Brain pericyte (primary cell): ENCODE results near the gene ATXN7L1.
"Not testable (repeated sequence)": the region's sequence is repeated elsewhere in the genome, so short reads cannot be mapped to it uniquely, and the experiment has no call there.

Experiments
- DNase-seq: peaks from one replicate; pipeline ENCODE4 v3.0.0-alpha.2; 2012; ENCODE audit warnings: low read depth, low spot score

Gene ATXN7L1

DNA sequence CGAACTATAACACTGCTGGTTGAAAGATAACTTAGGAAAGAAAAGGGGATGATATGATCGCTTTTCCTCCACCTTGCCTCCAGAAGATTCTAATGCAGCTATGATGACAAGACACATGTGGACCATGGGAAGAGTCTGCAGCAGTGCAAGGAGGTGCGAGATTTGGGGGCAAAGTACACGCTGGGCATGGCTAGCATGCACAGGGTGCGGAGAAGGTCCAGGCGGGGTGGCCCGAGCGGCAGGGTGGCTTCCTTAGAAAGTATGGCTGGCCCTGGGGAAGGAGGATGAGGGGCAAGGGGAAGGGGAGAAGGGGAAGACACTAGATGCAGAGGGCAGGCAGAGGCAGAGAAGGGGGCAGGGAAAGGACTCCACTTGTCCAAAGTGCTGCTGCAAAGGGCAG, 15.6 kb downstream of the ATXN7L1 start:
- DNase-seq = no peak

DNA sequence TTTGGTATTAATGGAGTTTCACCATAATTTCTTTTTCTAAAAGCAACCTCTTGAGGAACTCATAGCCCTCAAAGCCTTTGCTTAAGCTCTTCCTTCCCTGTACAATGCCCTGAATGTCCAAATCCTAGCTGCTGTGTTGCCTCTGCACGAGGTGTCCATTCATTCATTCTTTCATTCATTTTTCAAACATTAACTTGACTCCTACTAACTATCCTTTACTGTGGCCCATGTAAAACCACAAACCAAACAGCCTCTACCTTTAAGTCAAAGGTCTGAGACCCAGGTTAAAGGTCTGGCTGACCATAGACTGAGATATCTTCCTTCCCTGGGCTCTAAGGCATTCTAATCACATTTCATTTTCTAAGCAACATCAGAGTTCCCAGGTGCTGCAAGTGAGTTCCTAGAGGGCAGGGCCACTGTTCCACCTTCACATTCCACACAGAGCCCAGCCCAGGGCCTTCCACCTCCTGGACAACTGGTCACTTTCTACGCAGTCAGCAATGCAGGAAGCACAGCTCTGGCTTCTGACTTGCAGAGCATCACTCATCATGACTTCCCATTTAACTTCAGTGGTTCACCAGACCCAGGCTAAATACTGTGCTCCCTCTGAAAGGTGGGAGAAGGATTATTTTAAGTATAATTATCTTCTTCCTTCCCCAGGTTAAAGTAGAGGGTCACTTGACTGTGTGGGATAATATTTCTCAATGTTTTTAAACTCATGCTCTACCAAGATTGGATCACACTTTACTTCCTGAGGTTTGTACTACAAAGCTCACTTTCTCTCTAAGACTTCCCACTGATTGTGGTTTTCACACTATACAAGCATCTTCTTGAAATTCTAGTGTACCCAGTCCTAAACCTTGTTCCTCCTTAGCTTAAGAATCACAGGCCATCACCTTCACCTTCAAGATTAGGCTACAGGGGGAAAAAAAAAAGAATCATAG, 19.1 kb downstream of the ATXN7L1 start:
- no peak for DNase-seq

DNA sequence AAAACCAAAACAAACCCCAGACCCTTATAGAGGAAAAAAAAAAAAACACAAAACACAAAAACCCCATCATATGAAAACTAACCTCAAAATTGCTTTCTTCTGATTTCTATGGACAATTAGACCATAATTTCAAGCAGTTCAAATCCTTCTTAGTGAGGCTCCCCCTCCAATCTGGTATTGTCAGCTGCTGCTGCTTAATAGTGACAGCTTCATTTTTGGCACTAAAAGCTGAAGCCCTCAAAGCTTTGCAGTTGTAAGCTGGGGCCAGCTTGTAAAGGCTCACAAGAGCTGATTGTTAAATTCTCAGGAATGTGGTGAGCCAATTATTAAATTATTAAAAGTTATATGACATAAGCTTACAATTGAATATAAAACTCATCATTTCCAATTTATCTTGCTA, 21.9 kb downstream of the ATXN7L1 start:
- DNase-seq = no peak

DNA sequence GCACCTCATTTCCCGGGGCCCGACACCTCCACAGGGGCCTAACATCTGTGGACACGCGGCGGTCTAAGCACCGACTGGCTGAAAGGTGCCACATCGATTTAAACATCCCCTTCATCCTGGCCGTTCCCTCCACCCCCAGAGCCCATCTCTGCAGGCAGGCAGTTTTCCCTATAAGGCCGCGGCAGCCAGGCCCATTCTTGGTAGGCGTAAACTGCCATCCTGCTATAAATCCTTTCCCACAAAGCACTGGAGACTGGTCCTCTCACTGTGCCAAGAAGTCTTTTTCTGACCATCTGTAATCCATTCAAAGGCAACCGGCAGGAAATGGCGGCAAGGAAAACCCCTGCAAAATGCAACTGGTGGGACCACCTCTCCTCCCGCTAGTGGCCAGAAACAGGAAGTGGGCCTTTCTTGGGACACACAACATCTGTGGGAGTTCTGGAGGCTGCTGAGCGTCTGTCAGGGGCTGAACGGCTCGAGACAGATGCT, 22.4 kb downstream of the ATXN7L1 start:
- no peak for DNase-seq

DNA sequence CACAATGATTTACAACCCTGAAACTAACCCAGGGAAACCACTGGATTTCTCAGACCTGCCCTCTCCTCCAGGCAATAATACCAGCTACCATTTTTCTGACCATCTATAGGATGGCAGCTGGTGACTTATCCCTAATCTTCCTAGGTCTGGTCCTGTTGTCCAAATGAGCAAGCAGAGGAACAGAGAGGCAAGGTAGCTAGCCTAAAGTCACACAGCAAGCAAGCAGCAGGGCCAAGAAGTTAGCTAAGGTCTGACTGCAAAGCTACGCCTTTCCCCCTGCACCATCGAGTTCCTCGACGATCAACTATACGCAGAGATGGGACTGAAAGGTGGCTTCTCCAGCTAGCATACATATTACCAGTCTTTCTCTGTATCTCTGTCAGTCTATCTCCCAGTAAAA, 25.3 kb downstream of the ATXN7L1 start:
- no peak for DNase-seq

DNA sequence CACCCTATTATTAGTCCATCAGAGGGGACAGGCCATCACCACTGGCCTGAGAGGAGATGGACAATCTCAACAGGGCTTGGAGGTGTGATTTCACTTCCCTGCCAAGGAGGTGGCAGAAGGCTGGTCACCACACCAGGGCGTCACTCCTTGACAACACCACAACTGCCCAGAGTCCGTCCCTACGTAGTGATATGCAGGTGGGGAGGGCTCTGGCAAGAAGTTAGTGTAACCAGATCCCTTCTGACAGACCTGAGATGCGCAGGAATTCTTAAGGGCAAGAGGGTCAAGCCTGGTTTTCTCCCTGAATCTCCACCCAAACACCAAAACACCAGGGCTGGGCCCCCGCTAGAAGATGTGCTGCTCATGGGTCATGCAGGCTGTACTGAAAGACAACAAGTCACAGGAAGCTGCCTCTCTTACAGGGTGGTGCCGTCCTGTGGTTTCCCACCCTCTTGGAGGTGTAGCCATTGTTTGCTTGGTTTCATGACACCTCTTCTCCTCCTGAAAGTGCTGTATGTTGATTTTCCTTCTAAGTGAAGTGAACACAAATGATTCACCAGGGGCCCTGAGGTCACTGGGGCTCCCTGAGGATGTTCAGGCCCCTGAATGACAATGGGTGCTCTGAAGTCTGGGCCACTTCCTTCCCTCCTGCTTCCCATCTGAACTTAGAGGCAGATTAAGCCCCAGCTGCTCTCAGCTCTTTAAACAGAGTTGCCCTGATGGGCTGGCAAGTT, 27.1 kb downstream of the ATXN7L1 start:
- no peak for DNase-seq

DNA sequence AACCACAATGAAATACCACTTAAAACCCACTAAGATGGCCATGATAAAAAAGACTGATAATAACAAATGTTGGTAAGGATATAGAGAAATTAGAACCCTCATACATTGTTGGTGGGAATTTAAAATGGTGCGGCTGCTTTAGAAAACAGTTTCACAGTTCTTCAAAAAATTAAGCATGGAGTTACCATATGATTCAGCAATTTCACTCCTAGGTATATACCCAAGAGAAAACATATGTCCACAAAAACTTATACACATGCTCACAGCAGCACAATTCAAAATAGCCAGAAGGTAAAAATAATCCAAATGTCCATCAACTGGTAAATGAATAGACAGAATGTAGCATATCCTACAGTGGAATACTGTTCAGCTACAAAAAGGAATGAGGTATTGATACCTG, 30.0 kb downstream of the ATXN7L1 start:
- no peak for DNase-seq

DNA sequence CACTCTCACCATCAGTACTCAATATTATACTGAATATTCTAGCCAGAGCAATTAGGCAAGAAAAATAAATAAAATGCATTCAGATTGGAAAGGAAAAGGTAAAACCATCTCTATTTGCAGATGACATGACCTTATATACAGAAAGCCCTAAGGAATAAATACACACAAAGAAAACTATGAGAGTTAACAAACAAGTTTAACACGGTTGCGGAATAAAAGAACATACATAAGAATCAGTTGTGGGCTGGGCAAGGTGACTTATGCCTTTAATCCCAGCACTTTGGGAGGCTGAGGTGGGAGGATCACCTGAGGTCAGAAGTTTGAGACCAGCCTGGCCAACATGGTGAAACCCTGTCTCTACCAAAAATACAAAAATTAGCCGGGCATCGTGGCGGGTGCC, 31.7 kb downstream of the ATXN7L1 start:
- DNase-seq = not testable (repeated sequence)

DNA sequence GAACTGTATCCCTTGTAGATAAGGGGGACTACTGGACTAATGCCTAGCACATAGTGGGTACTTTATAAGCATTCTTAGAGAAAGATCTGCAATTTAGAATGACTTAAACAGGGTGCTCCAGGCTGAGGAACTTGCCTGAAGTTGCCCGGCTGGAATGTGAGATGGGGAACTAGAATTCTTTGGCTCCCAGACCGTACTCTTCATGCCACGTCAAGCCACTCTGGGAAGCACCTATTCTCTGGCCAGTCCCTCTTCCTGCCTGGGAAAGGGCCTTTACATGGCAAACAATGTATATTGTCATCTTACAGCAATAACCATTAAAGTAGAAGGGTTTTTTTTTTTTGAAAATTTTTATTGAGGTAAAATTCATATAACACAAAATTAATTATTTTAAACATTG, 34.5 kb downstream of the ATXN7L1 start:
- DNase-seq = no peak

DNA sequence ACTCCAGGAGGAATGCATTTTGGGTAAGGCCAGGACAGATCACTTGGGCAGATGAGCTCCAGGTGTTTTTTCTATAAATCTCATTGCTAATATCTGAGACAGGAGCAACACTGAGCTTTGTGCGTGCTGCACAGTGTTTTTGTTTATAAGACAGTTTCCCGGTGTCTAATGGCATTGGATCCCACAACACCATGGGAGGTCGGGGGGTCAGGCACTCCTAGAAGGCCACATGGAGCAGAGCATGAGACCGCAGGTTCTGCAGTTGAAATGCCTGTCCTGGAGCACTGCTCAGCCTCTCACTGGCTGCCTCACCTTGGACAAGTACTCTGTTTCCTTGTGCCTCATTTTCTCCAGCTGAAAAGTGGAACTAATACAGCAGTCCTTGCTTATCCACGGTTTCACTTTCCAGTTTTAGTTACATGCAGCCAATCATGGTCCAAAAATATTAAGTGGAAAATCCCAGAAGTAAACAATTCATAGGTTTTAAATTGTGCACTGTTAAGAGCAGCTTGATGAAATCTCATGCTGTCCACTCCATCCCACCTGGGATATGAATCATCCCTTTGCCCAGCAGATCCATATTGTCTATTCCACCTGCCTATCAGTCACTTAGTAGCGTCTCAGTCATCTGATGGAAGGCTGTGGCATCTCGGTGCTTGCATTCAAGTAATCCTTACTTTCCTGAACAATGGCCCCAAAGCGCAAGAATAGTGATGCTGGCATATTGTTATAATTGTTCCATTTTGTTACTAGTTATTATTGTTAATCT, 35.2 kb downstream of the ATXN7L1 start:
- no peak for DNase-seq

DNA sequence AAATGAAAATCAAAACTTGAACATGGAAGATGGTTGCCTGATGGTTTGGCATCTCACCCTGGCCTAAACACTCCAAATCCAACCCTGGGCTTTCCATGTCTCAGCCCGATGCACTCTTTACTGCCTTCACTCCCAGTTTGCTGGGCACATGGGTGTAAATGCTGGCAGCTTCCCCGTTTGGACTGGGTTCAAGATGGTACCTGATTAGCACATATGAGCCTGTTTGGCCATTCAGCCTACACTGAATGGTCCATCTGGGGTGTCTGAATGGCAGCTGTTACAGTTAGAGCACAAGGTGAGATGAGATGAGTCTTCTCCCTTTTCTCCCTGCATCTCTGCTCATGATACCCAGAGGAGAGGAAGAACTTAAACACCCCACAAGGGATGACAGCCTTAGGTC, 37.1 kb downstream of the ATXN7L1 start:
- no peak for DNase-seq

DNA sequence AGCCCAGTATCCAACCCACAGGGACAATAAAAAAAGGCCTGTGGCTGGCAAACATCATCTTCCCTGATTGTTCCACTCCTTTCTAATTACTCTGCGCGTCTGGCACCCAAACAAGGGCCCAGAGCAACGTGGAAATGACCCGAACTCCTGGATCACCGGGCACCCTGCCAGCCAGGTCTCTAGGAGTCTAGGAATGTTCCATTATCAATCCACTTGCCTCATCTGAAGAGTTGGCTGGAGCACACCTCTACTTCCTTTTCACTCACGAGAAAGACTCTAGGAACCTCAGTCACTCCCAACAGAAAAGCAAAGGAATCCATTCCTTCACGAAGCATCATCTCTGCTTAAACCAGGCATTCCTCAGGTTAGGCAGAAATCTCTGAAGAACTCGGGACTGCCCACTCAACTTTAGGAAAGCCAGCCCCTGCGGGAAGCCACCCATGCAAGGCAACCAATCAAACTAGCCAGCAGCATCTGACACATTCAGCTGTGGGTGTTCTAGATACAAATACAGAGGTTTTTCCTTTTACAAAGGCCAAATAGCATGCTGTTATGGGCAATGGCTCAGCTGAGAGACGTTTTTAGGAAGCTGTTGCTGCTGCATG, 37.7 kb downstream of the ATXN7L1 start:
- no peak for DNase-seq

DNA sequence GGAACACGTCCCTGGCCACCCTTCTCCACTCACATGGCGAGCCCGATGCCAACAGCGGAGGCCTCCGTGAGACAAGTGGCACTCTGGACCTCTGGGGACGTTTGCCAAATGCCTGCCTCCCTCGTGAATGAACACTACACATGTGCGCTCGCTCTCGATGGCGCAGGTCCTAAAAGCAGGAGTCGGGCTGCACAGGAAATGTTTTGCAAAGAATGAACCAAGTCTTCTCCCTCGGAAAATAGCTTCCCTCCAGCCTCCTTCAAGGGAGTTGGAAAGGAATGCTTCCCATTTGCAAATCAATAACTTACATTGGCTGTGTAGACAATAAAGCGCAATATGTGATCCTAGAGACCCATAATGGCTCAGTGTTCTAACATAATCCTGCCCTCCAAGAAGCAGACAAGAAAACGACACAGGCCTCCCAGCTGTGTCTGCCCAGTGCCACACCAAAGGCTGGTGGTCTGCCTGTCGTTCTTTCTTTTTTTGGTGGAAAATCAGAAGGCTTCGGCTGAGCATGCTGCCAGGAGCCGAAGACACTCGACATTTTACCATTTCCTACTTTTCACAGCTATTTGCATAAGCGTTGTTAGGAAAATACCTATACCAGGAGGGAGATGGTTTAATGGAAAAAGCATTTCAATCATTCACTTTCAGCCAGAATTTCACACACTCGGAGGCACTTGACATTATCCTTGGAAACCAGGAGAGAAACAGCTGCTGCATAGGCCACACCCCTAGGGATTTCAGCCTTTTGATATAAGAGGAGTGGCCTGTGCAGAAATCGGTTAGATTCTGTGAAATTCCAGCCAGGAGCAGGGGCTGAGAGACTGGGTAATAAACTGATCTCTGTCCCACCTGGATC, 38.4 kb downstream of the ATXN7L1 start:
- no peak for DNase-seq

DNA sequence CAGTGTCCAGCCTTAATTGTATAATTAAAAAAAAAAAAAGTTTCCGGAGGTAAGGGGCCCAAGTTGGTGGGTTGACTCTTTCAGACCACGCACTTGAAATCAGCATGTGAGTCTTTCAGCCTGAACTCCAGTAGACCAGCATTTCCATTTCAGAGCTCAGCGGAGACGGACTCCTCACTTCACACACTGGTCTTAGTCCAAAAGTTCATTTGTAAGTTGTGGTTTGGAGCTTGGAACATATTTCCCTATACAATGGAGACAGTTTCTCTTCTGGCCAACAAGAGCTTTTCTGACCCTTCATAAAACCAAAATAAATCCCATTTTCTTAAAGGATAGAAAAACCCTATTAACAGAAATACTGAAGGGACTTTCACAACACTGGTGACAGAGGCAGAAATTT, 41.0 kb downstream of the ATXN7L1 start:
- no peak for DNase-seq

DNA sequence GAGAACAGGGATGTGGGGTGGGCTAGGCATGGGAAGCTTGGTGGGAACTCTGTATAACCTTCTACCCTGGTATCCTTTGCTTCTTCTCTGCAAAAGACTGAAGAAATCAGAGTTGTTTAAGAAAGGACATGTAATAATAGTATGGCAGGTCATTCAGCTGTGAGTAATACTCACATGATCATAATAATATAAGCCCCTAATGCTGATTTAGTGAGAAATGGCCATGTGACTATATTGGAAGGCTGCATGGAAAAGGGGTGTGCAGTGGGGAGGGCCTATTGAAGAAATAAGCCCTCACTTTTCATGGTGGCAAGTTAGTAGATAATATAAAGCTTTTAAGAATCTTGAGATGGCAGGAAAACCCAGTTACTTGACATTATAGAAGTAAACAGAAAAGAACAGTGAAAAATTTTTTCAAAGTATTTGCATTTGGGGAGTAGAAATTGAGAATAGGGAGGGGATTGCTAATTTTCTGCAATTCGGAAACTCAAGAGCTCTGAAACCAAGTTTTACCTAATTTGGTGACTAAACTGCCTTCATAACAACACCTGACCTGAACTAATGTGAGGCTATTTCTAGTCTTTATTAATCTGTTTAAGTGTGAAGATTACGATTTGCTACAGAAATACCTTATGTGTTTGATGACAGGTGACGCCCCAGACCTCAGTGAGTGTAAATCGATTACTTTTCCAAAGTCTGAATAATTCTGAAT, 44.4 kb downstream of the ATXN7L1 start:
- DNase-seq = no peak

DNA sequence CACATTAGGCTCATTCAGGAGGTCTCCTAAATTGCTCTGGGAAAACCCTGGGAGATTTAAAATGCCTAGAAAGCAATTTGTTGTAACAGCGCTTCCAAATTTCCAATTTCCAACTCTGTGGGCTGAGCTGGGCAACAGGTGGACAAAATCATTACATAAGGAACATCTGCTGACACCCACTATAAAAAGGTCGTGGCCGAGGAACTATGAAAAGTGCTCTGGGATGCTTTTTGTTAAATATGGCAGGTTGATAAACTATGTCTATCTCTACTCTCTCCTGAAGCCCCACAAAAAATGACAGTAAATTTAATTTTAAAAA, 45.1 kb downstream of the ATXN7L1 start:
- no peak for DNase-seq

DNA sequence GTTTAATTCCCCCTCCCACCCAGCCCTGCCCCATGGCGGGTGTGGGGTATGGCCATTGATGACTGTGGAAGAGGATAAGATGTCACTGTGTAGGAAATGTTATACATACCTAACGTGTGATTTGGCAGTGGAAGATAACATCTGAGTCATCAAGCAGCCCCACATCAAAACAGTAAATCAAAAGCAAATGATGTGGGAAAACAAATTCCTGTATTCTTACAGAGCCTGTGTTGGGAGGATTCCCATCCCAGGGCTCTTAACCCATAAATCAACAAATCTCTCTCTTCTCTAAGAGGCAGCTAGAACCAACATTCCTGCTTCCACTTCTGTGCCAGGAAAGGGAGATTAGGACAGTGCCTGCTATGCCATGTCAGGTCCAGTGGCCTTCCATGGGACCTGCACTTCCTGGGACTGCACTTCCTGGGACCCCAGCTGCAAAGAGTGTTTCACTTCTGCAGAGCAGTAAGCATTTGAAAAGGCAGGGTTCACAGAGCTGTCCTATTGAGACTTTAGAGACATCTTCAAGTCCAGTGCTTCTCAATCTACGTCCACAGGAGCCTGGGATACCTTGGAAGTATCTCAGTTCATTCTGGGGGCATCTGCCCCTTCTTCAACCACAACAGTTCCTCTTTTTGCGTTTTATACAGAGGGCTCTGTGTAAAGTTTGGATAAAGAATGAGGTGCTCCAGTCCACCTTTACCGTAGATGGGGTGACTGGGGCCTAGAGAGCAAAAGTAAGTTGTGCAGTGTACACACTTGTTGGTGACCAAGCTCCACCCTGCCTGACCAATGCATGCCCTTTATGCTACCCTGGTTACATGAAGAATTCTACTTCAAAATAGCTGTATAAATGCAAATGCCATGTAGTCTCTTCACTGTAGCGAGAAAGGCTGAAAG, 45.7 kb downstream of the ATXN7L1 start:
- DNase-seq = peak; percentile 71

DNA sequence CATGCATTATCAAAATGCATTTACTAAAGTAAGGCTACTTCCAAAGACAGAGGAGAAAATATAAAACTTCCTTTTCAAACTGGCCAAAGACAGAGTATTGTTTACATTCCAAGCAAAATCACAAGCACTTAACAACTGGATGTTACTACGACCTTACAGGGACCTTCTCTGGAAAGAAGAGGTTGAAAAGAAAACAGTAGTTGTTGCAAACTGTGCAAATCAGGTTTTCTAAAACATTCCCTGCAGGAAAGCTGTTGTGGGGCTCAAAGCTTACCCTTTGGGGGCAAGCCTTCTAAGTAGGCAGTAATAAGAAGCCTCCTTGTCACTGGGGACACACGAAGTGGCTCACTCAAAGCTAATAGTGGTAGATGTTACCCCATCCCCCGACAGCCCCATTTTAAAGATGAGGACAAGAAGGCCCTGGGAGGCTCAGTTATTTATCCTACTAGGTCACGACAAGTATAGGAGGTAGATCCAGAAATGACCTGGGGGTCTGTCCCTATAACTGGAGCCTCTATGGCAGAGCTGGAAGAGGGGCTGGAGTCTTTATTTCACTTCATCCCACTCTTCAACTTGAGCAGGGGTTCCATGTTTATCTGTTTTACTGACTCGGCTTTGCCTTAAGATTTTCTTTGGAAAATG, 46.6 kb downstream of the ATXN7L1 start:
- DNase-seq = peak; percentile 26

DNA sequence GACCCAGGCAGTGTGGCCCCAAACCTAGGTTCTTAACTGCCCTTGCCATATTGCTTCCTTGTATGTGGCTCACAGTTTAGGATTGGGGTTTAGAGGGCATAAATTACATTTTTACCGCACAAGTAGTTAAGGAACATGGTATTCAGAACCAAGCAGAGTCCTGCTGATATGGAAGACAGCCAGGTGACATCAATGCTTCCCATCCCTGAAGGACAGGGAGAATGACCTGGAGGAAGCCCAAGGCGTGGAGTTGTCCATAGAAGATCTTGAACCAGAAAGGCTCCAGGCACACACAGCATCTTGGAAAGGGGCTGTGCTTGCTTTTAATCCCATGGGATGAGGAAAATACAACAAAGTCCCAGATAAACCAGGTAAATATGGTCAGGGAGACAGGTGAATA, 48.3 kb downstream of the ATXN7L1 start:
- DNase-seq = no peak
